GM12864 (cell line): Measurements from ENCODE around the gene IRX2.

Experiments
- DNase-seq: peaks from one replicate; pipeline ENCODE4 v3.0.0-alpha.2; 2011; ENCODE audit warnings: low read depth
- H3K4me3 ChIP-seq: 2 replicates; pipeline ENCODE4 v1.5.1; 2011; ENCODE audit warnings: mild to moderate bottlenecking, low read depth, low read length, control low read depth
- TF ChIP-seq, protein P1 (sequence below): IDR thresholded peaks from 2 replicates; pipeline ENCODE4 v1.5.1; 2011; ENCODE audit warnings: low read depth, mild to moderate bottlenecking, moderate library complexity, low read length, control low read depth, inconsistent platforms; ENCODE audit errors: missing control alignments

Gene IRX2

DNA sequence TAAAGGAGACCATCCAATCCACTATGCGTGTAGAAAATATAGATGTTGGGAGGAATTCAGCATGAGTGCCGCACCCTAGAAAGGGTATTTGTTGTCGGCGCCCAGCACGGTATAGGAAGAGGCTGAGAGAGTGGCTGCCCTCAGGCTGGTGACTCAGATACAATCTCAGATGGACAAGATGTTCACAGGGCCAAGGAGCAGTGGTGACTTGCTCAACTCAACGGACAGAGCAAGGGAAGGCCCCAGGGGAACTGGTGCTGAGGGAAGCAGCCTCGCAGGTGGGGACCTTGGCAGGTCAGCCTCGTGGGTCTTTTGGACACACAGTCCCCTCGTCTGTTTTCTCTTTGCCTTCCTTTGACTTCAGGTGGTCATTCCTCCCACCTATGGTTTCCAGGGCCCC is 28.0 kb upstream of the IRX2 start:
- TF ChIP-seq, protein P1, sequence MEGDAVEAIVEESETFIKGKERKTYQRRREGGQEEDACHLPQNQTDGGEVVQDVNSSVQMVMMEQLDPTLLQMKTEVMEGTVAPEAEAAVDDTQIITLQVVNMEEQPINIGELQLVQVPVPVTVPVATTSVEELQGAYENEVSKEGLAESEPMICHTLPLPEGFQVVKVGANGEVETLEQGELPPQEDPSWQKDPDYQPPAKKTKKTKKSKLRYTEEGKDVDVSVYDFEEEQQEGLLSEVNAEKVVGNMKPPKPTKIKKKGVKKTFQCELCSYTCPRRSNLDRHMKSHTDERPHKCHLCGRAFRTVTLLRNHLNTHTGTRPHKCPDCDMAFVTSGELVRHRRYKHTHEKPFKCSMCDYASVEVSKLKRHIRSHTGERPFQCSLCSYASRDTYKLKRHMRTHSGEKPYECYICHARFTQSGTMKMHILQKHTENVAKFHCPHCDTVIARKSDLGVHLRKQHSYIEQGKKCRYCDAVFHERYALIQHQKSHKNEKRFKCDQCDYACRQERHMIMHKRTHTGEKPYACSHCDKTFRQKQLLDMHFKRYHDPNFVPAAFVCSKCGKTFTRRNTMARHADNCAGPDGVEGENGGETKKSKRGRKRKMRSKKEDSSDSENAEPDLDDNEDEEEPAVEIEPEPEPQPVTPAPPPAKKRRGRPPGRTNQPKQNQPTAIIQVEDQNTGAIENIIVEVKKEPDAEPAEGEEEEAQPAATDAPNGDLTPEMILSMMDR, result no peak
- no peak overlapping the region for H3K4me3 ChIP-seq
- DNase-seq, result no peak

DNA sequence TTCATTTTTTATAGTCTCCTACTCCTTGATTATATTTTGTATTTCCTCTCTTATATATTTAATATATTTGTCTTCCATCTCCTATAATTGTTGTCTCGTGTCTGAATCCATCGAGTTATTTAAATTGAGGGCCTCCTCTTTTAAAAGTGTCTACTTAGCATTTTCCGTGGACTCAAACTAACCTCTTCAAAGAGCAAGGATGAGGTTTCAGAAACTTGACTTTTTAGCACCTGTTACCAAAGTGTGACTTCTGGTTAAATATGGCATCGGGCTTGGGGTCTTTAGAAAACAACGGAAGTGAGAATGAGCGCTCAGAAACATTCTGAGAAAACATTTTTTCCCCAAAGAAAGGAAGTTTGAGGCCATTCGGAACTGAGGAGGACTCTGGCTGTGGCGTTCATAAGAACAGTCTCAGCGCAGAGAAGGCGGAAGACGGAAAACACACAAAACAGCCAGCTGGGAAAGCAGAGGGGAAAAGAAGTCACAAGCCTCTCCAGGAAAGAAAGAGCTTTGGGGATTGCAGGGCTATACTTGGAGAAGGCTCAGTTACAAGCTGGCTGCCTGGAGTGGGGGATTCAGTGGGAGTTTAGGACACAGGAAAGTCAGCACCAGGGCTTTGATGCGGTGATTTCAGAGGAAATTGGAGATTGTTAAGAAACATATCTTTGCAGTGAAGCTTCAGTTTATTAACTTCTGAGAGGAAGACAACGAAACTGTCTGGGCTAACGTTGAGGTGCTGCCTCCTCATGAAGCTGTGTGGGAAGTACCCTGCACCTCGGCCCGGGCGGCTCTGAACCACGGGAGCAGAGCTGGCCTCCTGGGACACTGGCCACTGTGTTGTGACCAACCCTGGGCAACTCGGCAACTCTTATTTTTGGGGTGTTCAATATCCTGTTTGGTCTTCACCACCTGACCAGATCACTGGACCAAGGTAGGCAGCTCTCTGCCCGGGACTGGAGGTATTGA is 25.1 kb upstream of the IRX2 start:
- TF ChIP-seq, protein P1, result no peak

DNA sequence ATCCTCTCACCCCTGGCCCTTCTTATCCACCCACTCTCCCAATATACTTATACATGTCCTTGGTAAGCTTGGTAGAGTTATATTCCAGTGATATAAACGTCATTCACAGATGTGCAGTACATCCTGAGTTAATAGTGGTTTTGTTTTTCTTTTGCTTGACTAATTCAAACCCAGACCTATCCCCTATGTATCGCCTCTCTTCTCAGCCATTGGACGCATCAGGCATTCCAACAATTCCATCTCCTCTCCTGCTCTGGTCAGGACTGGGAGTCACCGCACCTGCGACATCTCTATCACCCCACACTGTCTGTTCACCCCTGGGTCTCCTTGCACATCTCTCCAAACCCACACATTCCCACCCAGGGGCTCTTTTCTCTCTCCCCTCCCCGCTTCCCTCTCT is 21.9 kb upstream of the IRX2 start:
- no peak overlapping the region for H3K4me3 ChIP-seq
- TF ChIP-seq, protein P1, result no peak
- no peak for DNase-seq

More for the DNA sequence above, 25.1 kb upstream of the IRX2 start:
- H3K4me3 ChIP-seq, result no peak overlapping the region
- DNase-seq, result no peak

DNA sequence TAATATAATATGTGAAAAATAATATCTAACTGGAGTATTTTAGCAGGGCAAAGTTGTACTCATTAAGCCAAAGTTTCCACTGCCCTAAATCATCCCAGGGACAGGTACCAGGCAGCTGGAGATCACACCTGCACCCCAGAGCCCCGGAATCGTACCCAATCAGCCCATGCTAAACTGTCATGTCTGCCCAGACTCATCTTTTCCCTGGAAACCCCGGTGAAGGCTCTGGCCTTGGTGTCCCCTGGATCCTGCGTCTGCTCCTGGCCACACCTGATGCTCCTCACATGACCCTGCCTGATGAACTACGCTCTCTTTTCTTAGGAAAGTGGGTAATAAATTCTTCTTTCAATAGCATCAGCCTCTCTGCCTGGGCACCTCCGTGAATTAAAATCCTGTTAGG is 15.6 kb upstream of the IRX2 start:
- H3K4me3 ChIP-seq, result no peak overlapping the region
- DNase-seq, result no peak
- TF ChIP-seq, protein P1, result no peak

DNA sequence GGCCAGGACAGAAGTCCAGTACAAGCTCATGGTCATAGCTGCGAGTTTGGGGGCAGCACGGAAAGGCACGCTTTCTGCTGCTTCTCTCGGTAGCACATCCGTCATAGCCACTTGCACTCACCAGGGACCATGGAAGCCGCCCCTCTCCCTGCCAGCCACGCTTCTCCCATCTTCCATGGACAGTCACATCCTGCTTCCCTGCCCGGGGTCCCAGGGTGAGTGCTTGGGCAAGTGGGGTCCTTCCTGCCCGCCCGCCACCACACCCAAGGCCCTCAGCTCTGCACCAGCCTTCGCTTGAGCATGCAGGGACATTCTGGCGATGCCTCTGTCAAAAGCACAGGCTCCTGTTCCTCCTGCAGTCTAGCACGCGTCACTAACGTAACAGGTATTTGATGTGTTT is 13.1 kb upstream of the IRX2 start:
- DNase-seq, result no peak
- TF ChIP-seq, protein P1, result no peak
- no peak overlapping the region for H3K4me3 ChIP-seq

DNA sequence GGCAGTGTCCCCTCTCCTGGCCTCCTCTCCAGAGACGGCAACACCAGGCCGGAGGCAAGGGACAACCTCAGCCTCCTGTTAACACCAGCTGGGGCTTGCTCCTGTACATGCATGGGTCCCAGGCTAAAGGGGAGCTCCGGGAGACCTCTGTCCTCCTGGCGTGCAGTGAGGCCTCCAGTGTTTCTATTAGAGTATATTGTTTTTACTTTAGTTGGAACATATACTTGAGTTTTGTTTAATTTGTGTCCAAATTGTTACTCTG is 12.0 kb upstream of the IRX2 start:
- TF ChIP-seq, protein P1, result no peak
- no peak overlapping the region for H3K4me3 ChIP-seq
- DNase-seq, result no peak
